ENCODE measurements around the gene SLC25A46. TPM values are rescaled to one million over a fixed set of nuclear protein-coding genes. Genes with fewer than 3 reads are reported as not detected.
"Not testable (repeated sequence)": the region's sequence is repeated elsewhere in the genome, so short reads cannot be mapped to it uniquely, and the experiment has no call there.

The SLC25A46 gene
- total and polyA plus RNA-seq, 5 donors from 2014 or later: 28.2 to 34.7 (median 31.8) TPM

DNA sequence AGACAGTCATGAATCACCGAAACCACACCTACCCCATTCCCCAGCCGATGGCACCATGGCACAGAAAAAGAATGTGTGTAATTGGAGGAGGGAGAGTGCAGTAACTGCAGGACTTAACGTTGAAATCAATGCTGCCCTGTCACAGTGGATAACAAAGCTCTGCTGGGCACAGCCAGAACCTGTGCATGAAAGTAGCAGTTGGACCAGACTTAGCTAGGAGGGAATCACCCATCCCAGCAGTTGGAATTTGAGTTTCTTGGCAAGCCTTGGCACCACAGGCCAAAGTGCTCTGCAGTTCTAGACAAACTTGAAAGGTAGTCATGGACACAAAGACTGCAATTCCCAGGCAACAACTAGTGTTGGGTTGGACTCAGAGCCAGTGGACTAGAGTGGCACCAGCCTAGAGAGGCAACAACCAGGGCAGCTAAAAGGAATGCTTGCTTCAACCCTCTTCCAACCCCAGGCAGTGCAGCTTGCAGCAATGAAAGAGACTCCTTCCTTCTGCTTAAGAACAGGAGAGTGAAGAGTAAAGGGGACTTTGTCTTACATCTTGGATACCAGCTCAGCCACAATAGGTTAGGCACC, 31.5 kb upstream of the SLC25A46 start:
- Mint-ChIP-seq H3K27me3 (peaks cover 19% of the 10 kb centered on the region), H3K9me3 (peaks cover 0 to 5% (median 0%) of the 10 kb centered on the region in 7 donors), H3K27ac (no peak overlapping the region), H3K36me3 (no peaks in the 10 kb centered on the region), H3K4me1 (no peaks in the 10 kb centered on the region), H3K4me3 (no peak overlapping the region)
- no peak for DNase-seq
- Histone ChIP-seq H3K4me3 (ENCODE audit: low read depth, low read length) (no peak overlapping the region), H3K36me3 (ENCODE audit: control insufficient read depth, insufficient read depth, low read length) (no peaks in the 10 kb centered on the region), H3K4me1 (ENCODE audit: control insufficient read depth, insufficient read depth, low read length, poor library complexity, severe bottlenecking) (no peaks in the 10 kb centered on the region), H3K27ac (ENCODE audit: insufficient read depth, low read length, poor library complexity, severe bottlenecking) (no peak overlapping the region), H3K9me3 (ENCODE audit: control insufficient read depth in 2 of 2, low read length in 2 of 2) (no peaks in the 10 kb centered on the region), H3K27me3 (ENCODE audit: control insufficient read depth, insufficient read depth, low read length) (no peaks in the 10 kb centered on the region)
- no peak for ATAC-seq (ENCODE audit: low read depth in 2 of 2)

DNA sequence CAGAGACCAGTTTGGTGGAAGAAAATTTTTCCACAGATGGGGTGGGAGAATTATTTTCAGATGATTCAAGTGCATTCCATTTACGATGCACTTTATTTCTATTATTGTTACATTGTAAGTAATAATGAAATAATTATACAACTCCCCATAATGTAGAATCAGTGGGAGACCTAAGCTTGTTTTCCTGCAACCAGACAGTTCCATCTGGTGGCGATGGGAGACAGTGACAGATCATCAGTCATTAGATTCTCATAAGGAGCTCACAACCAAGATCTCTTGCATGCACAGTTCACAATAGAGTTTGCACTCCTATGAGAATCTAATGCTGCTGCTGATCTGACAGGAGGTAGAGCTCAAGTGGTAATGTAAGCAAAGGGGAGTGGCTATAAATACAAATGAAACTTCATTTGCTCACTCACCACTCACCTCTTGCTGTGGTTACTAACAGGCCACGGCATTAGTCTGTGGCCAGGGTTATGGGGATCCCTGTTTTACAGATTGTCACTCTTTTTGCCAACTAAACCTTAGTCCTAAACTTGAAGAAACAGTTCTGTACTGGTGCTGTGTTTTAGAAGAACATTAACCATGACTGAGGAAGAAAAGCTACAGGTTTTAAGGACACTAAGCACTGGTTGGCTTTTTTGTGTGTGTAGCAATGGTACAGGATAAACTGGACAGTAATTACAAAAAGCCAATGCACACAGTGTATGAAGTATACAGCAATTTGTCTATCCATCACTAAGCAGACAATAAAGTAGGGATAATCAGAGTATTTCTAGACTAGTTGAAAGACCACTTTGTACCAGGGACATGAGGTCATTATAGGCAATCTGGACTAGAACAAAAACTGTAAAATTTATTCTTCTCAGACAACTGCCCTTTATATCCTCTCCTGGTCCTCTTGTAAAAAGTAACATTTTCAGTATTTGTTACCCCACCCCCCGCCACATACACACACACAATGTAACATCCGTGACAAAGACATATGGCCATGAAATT, 22.3 kb upstream of the SLC25A46 start:
- H3K27me3 ChIP-seq (ENCODE audit: control insufficient read depth, insufficient read depth, low read length): peaks cover 7% of the 10 kb centered on the region
- H3K27ac ChIP-seq (ENCODE audit: insufficient read depth, low read length, poor library complexity, severe bottlenecking): no peak overlapping the region
- DNase-seq (peak in 1 of 3 donors; percentile 3), ATAC-seq (ENCODE audit: low read depth in 2 of 2) (no peak)
- H3K27ac Mint-ChIP-seq: no peak overlapping the region
- H3K4me3 ChIP-seq (ENCODE audit: low read depth, low read length): no peak overlapping the region
- no peaks in the 10 kb centered on the region for H3K36me3 ChIP-seq (ENCODE audit: control insufficient read depth, insufficient read depth, low read length)
- H3K4me3 Mint-ChIP-seq: no peak overlapping the region
- H3K4me1 Mint-ChIP-seq: no peaks in the 10 kb centered on the region
- no peaks in the 10 kb centered on the region for H3K4me1 ChIP-seq (ENCODE audit: control insufficient read depth, insufficient read depth, low read length, poor library complexity, severe bottlenecking)
- H3K27me3 Mint-ChIP-seq: peaks cover 29% of the 10 kb centered on the region
- no peaks in the 10 kb centered on the region for H3K36me3 Mint-ChIP-seq
- H3K9me3 Mint-ChIP-seq: peaks cover 0 to 3% (median 0%) of the 10 kb centered on the region in 7 donors
- H3K9me3 ChIP-seq (ENCODE audit: control insufficient read depth in 2 of 2, low read length in 2 of 2): no peaks in the 10 kb centered on the region

DNA sequence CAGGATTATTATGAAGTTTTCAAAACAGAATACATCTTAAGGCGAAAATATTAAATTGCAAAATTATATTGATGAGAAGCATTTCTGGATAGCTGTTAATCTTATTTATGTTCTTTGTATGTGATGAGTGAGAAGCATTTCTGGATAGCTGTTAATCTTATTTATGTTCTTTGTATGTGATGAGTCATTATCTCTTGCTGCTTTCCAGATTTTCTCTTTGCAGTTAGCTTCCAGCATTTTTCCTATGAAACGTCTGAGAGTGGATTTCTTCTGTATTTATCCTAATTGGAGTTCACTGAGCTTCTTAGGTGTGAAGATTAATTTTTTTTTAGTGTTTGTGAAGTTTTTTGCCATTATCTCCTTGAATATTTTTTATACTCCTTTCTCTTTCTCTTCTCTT, 20.5 kb upstream of the SLC25A46 start:
- Histone ChIP-seq H3K27ac (ENCODE audit: insufficient read depth, low read length, poor library complexity, severe bottlenecking) (no peak overlapping the region), H3K27me3 (ENCODE audit: control insufficient read depth, insufficient read depth, low read length) (peaks cover 6% of the 10 kb centered on the region), H3K4me3 (ENCODE audit: low read depth, low read length) (no peak overlapping the region), H3K4me1 (ENCODE audit: control insufficient read depth, insufficient read depth, low read length, poor library complexity, severe bottlenecking) (no peaks in the 10 kb centered on the region), H3K9me3 (ENCODE audit: control insufficient read depth in 2 of 2, low read length in 2 of 2) (no peaks in the 10 kb centered on the region), H3K36me3 (ENCODE audit: control insufficient read depth, insufficient read depth, low read length) (no peaks in the 10 kb centered on the region)
- Mint-ChIP-seq H3K9me3 (peaks cover 0 to 3% (median 0%) of the 10 kb centered on the region in 7 donors), H3K27me3 (peaks cover 34% of the 10 kb centered on the region), H3K4me3 (no peak overlapping the region), H3K4me1 (no peaks in the 10 kb centered on the region), H3K36me3 (no peaks in the 10 kb centered on the region), H3K27ac (no peak overlapping the region)
- no peak for DNase-seq
- no peak for ATAC-seq (ENCODE audit: low read depth in 2 of 2)

DNA sequence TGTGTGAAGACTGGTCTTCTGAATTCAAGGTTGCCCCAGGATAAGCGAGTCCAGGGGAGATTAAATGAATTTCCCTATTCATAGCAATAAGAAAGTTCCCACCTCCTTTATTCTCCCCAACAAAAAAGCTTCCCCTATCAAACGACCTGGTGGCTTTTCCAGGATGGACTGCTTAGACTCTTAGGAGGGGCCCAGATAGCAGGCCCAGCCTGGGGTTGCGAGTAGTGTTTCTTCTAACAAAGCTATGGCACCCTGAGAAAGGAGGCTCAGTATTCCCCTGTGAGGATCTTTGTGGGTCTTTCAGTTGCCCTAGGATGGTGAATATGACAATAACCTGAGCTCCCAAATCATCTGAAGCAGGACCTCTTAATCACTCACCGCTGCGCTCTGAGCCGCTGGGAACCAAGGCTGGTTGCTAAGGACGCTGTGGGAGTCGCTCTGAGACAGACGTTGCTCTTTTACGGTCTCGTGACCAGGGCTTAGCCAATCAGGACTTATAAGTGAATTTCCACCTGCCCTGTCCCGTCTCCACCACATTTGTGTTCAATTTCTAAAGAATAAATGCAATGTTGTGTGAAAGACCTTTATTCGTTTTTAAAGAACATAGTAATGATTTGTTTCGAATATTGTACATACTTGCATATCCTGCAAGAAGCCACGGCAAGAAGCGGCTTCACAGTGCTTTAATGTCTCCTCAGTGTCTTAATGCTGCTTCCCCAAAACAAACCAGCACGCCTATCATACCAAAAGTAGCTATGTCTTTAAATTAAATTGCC, 12.4 kb upstream of the SLC25A46 start, which contains the start of gene TMEM232:
Gene TMEM232 (minus strand): TSS at position 423 of the 776 bp plus-strand sequence. CDS start 59,319 bp downstream, outside the sequence.
- Mint-ChIP-seq H3K36me3 (no peaks in the 10 kb centered on the region), H3K9me3 (no peaks in the 10 kb centered on the region), H3K4me3 (peak within 1 kb of the TSS; percentile 59 to 95 (median 87)), H3K27ac (peak within 1 kb of the TSS in 1 of 3 donors; percentile 14), H3K4me1 (peaks cover 0 to 7% (median 2%) of the 10 kb centered on the region in 4 donors), H3K27me3 (peaks cover 28% of the 10 kb centered on the region)
- no peak within 1 kb of the TSS for H3K27ac ChIP-seq (ENCODE audit: insufficient read depth, low read length, poor library complexity, severe bottlenecking)
- peaks cover 2% of the 10 kb centered on the region for H3K27me3 ChIP-seq (ENCODE audit: control insufficient read depth, insufficient read depth, low read length)
- peak within 1 kb of the TSS; percentile 80 for H3K4me3 ChIP-seq (ENCODE audit: low read depth, low read length)
- no peaks in the 10 kb centered on the region for H3K36me3 ChIP-seq (ENCODE audit: control insufficient read depth, insufficient read depth, low read length)
- H3K4me1 ChIP-seq (ENCODE audit: control insufficient read depth, insufficient read depth, low read length, poor library complexity, severe bottlenecking): peaks cover 8% of the 10 kb centered on the region
- ATAC-seq (ENCODE audit: low read depth in 2 of 2): peak; percentile 97 to 99
- DNase-seq: peak; percentile 64 to 77 (median 74)
- H3K9me3 ChIP-seq (ENCODE audit: control insufficient read depth in 2 of 2, low read length in 2 of 2): no peaks in the 10 kb centered on the region

DNA sequence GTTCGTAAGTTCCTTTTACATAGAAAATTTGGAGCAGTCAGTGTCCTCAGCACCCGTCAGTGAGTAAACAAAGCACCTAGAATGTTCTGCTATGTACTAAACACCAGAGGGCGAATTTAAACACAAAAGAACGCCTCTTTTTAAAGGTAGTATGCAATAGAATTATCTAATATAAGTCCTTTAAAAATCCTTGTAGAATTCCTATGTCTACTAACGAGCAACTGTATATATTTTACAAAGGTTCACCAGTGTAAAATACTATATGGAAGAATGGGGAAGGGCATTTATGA, 11.8 kb upstream of the SLC25A46 start:
- Mint-ChIP-seq H3K9me3 (no peaks in the 10 kb centered on the region), H3K27ac (peak overlapping the region in 1 of 3 donors; percentile 14), H3K36me3 (no peaks in the 10 kb centered on the region), H3K4me1 (peaks cover 0 to 7% (median 2%) of the 10 kb centered on the region in 4 donors), H3K27me3 (peaks cover 25% of the 10 kb centered on the region), H3K4me3 (peak overlapping the region; percentile 59 to 95 (median 87))
- Histone ChIP-seq H3K27ac (ENCODE audit: insufficient read depth, low read length, poor library complexity, severe bottlenecking) (no peak overlapping the region), H3K4me1 (ENCODE audit: control insufficient read depth, insufficient read depth, low read length, poor library complexity, severe bottlenecking) (peaks cover 8% of the 10 kb centered on the region), H3K4me3 (ENCODE audit: low read depth, low read length) (peak overlapping the region; percentile 80), H3K27me3 (ENCODE audit: control insufficient read depth, insufficient read depth, low read length) (peaks cover 2% of the 10 kb centered on the region), H3K36me3 (ENCODE audit: control insufficient read depth, insufficient read depth, low read length) (no peaks in the 10 kb centered on the region), H3K9me3 (ENCODE audit: control insufficient read depth in 2 of 2, low read length in 2 of 2) (no peaks in the 10 kb centered on the region)
- ATAC-seq (ENCODE audit: low read depth in 2 of 2) (peak; percentile 27 to 44), DNase-seq (no peak)

DNA sequence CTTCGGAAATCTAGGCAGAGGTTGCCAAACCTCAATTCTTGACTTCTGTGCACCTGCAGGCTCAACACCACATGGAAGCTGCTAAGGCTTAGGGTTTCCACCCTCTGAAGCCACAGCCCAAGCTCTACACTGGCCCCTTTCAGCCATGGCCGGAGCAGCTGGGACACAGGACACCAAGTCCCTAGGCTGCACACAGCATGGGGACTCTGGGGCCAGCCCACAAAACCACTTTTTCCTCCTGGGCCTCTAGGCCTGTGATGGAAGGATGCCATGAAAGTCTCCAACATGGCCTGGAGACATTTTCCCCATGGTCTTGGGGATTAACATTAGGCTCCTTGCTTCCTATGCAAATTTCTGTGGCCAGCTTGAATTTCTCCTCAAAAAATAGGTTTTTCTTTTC, 7.3 kb upstream of the SLC25A46 start:
- ATAC-seq (ENCODE audit: low read depth in 2 of 2); H3K27ac Mint-ChIP-seq; H3K4me3 Mint-ChIP-seq; H3K36me3 ChIP-seq (ENCODE audit: control insufficient read depth, insufficient read depth, low read length); H3K36me3 Mint-ChIP-seq; H3K9me3 ChIP-seq (ENCODE audit: control insufficient read depth in 2 of 2, low read length in 2 of 2); H3K4me1 ChIP-seq (ENCODE audit: control insufficient read depth, insufficient read depth, low read length, poor library complexity, severe bottlenecking); H3K27ac ChIP-seq (ENCODE audit: insufficient read depth, low read length, poor library complexity, severe bottlenecking); H3K4me1 Mint-ChIP-seq; DNase-seq; H3K9me3 Mint-ChIP-seq; H3K4me3 ChIP-seq (ENCODE audit: low read depth, low read length): not testable (repeated sequence)
- H3K27me3 Mint-ChIP-seq: peaks cover 38% of the 10 kb centered on the region
- H3K27me3 ChIP-seq (ENCODE audit: control insufficient read depth, insufficient read depth, low read length): peaks cover 15% of the 10 kb centered on the region

DNA sequence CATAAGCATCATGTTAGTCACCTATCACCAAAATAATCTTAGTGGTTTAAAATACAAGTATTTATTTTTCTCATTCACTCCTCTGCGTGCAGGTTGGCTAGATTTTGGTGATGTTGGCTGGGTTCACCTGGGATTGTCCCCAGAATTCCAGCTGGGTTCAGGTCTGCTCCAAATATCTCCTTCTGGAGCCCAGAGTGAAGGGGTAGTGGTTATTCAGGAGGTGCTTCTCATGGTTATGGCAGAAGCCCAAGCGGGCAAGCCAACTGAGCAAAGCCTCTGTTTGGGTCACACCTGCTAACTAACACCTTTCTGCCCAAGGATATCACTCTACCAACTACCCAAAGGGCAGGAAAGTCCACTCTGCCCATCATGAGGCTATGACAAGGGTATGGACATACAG, 4.7 kb upstream of the SLC25A46 start:
- no peaks in the 10 kb centered on the region for H3K36me3 Mint-ChIP-seq
- H3K27ac Mint-ChIP-seq: no peak overlapping the region
- DNase-seq (no peak), ATAC-seq (ENCODE audit: low read depth in 2 of 2) (no peak)
- H3K4me3 ChIP-seq (ENCODE audit: low read depth, low read length): no peak overlapping the region
- H3K9me3 ChIP-seq (ENCODE audit: control insufficient read depth in 2 of 2, low read length in 2 of 2): no peaks in the 10 kb centered on the region
- H3K9me3 Mint-ChIP-seq: peaks cover 0 to 4% (median 0%) of the 10 kb centered on the region in 7 donors
- H3K4me1 Mint-ChIP-seq: peaks cover 0 to 11% (median 7%) of the 10 kb centered on the region in 4 donors
- no peaks in the 10 kb centered on the region for H3K36me3 ChIP-seq (ENCODE audit: control insufficient read depth, insufficient read depth, low read length)
- H3K4me3 Mint-ChIP-seq: no peak overlapping the region
- no peak overlapping the region for H3K27ac ChIP-seq (ENCODE audit: insufficient read depth, low read length, poor library complexity, severe bottlenecking)
- H3K27me3 ChIP-seq (ENCODE audit: control insufficient read depth, insufficient read depth, low read length): peaks cover 22% of the 10 kb centered on the region
- peaks cover 42% of the 10 kb centered on the region for H3K27me3 Mint-ChIP-seq
- H3K4me1 ChIP-seq (ENCODE audit: control insufficient read depth, insufficient read depth, low read length, poor library complexity, severe bottlenecking): peaks cover 6% of the 10 kb centered on the region
